IPS-18c (cell line): Measurements from ENCODE around the gene PRKRA.

Experiments used
- H3K4me3 ChIP-seq: 2 replicates; pipeline ENCODE4 v1.7.0; 2013; ENCODE audit warnings: low read depth, mild to moderate bottlenecking, low read length, moderate library complexity; ENCODE audit not compliant: insufficient read depth
- H3K9me3 ChIP-seq: one replicate; pipeline ENCODE4 v1.6.1; 2013; ENCODE audit warnings: mild to moderate bottlenecking, low read length, moderate library complexity; ENCODE audit not compliant: control insufficient read depth, insufficient read depth

The PRKRA gene

GRCh38 chr2:178395295-178395694 is 55.7 kb downstream of the PRKRA start:
- Histone ChIP-seq H3K9me3 (no peaks in the 10 kb centered on the region), H3K4me3 (no peak overlapping the region)

GRCh38 chr2:178394859-178395258 is 56.1 kb downstream of the PRKRA start:
- Histone ChIP-seq H3K4me3 (no peak overlapping the region), H3K9me3 (no peaks in the 10 kb centered on the region)

GRCh38 chr2:178392215-178392614 is 58.8 kb downstream of the PRKRA start:
- no peaks in the 10 kb centered on the region for H3K9me3 ChIP-seq
- no peak overlapping the region for H3K4me3 ChIP-seq

GRCh38 chr2:178391701-178392100 is 59.3 kb downstream of the PRKRA start:
- H3K9me3 ChIP-seq = no peaks in the 10 kb centered on the region
- H3K4me3 ChIP-seq = no peak overlapping the region

- Histone ChIP-seq H3K9me3 (no peaks in the 10 kb centered on the region), H3K4me3 (no peak overlapping the region)
These were observed 62.7 kb downstream of the PRKRA start for GRCh38 chr2:178388287-178388686.

GRCh38 chr2:178386986-178387597 is 63.9 kb downstream of the PRKRA start:
- H3K9me3 ChIP-seq = no peaks in the 10 kb centered on the region
- H3K4me3 ChIP-seq = no peak overlapping the region

- H3K9me3 ChIP-seq = no peaks in the 10 kb centered on the region
- H3K4me3 ChIP-seq = no peak overlapping the region
These were observed 65.3 kb downstream of the PRKRA start for GRCh38 chr2:178385595-178386148.

- Histone ChIP-seq H3K4me3 (no peak overlapping the region), H3K9me3 (no peaks in the 10 kb centered on the region)
These were observed 67.3 kb downstream of the PRKRA start for GRCh38 chr2:178383718-178384117.
